CD14-positive monocyte (primary cell): ENCODE data around the gene BRMS1. TPM values are rescaled to one million over a fixed set of nuclear protein-coding genes. Genes with fewer than 3 reads are reported as not detected.

Experiments
- DNase-seq, 3 donors: peaks; one replicate each; pipeline ENCODE4 v3.0.0-alpha.2; 2011 to 2022
- H2AFZ ChIP-seq: 2 replicates; pipeline ENCODE4 v1.6.0; 2012; ENCODE audit warnings: mild to moderate bottlenecking, low read depth, low read length, inconsistent platforms; ENCODE audit not compliant: insufficient read depth, poor library complexity, severe bottlenecking
- H3K27ac ChIP-seq, 2 donors: 1 replicate in 1 of 2; 2 replicates in 1 of 2; pipeline ENCODE4 v1.5.1; 2012 to 2013; ENCODE audit warnings: low read length in 2 of 2, control low read depth in 1 of 2, inconsistent platforms in 1 of 2, low read depth in 1 of 2, mild to moderate bottlenecking in 1 of 2
- H3K27me3 ChIP-seq, 2 donors: one replicate each; pipeline versions ENCODE4 v1.6.0 to v1.6.1; 2011 to 2013; ENCODE audit warnings: low read length in 2 of 2; ENCODE audit not compliant: control insufficient read depth in 2 of 2, insufficient read depth in 2 of 2
- H3K36me3 ChIP-seq, 2 donors: replicated peaks in 1 of 2; 1 replicate in 1 of 2; 2 replicates in 1 of 2; pipeline versions ENCODE4 v1.5.1 to v1.6.1; 2012 to 2013; ENCODE audit warnings: low read length in 2 of 2, control low read depth in 1 of 2, inconsistent platforms in 1 of 2, mild to moderate bottlenecking in 1 of 2; ENCODE audit not compliant: insufficient read depth in 2 of 2, control insufficient read depth in 1 of 2
- H3K4me1 ChIP-seq, 2 donors: 1 replicate in 1 of 2; 2 replicates in 1 of 2; pipeline versions ENCODE4 v1.5.1 to v1.6.1; 2012 to 2013; ENCODE audit warnings: low read length in 2 of 2, control low read depth in 1 of 2, inconsistent platforms in 1 of 2, mild to moderate bottlenecking in 1 of 2, moderate library complexity in 1 of 2; ENCODE audit not compliant: insufficient read depth in 2 of 2, control insufficient read depth in 1 of 2
- H3K4me2 ChIP-seq: replicated peaks from 2 replicates; pipeline ENCODE3; 2012; ENCODE audit warnings: low read length, moderate library complexity, mild to moderate bottlenecking; ENCODE audit not compliant: poor library complexity, severe bottlenecking; ENCODE audit errors: extremely low read depth
- H3K4me3 ChIP-seq, 3 experiments: fragments of 200-600 bp in 1 of 3; sonication (generic) in 1 of 3; replicated peaks in 1 of 3; 1 replicate in 2 of 3; 2 replicates in 1 of 3; pipeline ENCODE4 v1.5.1; 2011 to 2013; ENCODE audit warnings: low read length in 3 of 3, mild to moderate bottlenecking in 3 of 3, control low read depth in 2 of 3, low read depth in 2 of 3, inconsistent platforms in 1 of 3, moderate library complexity in 1 of 3
- H3K79me2 ChIP-seq: 2 replicates; pipeline ENCODE4 v1.6.0; 2012; ENCODE audit warnings: mild to moderate bottlenecking, control low read depth, inconsistent platforms, low read length, moderate library complexity; ENCODE audit not compliant: insufficient read depth
- H3K9ac ChIP-seq: 2 replicates; pipeline ENCODE4 v1.6.0; 2017; ENCODE audit warnings: low read length, mild to moderate bottlenecking; ENCODE audit not compliant: insufficient read depth, poor library complexity, severe bottlenecking
- H3K9me3 ChIP-seq, 2 donors: replicated peaks in 1 of 2; 1 replicate in 1 of 2; 2 replicates in 1 of 2; pipeline versions ENCODE4 v1.5.1 to v1.6.1; 2012 to 2013; ENCODE audit warnings: low read length in 2 of 2, control low read depth in 1 of 2; ENCODE audit not compliant: control insufficient read depth in 1 of 2, insufficient read depth in 1 of 2
- H4K20me1 ChIP-seq: 2 replicates; pipeline ENCODE4 v1.6.0; 2012; ENCODE audit warnings: mild to moderate bottlenecking, low read length, control low read depth, moderate library complexity; ENCODE audit not compliant: insufficient read depth
- H3K27ac Mint-ChIP-seq, 7 donors: one replicate each; pipeline ENCODE4 v1.8.0; 2020; ENCODE audit warnings: mild to moderate bottlenecking in 7 of 7, mixed read lengths in 7 of 7, moderate library complexity in 6 of 7, inconsistent platforms in 2 of 7
- H3K27me3 Mint-ChIP-seq, 3 donors: one replicate each; pipeline ENCODE4 v1.8.0; 2021 to 2022; ENCODE audit warnings: low read depth in 3 of 3, mild to moderate bottlenecking in 3 of 3, mixed read lengths in 3 of 3, moderate library complexity in 3 of 3, inconsistent platforms in 1 of 3
- H3K36me3 Mint-ChIP-seq, 2 donors: one replicate each; pipeline ENCODE4 v1.8.0; 2020; ENCODE audit warnings: mixed read lengths in 2 of 2, inconsistent platforms in 1 of 2, mild to moderate bottlenecking in 1 of 2
- H3K4me1 Mint-ChIP-seq: one replicate; pipeline ENCODE4 v1.8.0; 2020; ENCODE audit warnings: mild to moderate bottlenecking, mixed read lengths
- H3K4me3 Mint-ChIP-seq, 2 donors: one replicate each; pipeline ENCODE4 v1.8.0; 2020; ENCODE audit warnings: mild to moderate bottlenecking in 2 of 2, mixed read lengths in 2 of 2, moderate library complexity in 1 of 2
- H3K9me3 Mint-ChIP-seq, 7 donors: one replicate each; pipeline ENCODE4 v1.8.0; 2020 to 2022; ENCODE audit warnings: mixed read lengths in 7 of 7, mild to moderate bottlenecking in 6 of 7, moderate library complexity in 6 of 7, inconsistent platforms in 2 of 7
- WGBS: methylation state at CpG from one replicate; pipeline ENCODE4 v1.1.5; 2013; ENCODE audit warnings: missing lambda C conversion rate; ENCODE audit not compliant: insufficient coverage; 5-methylcytosine and 5-hydroxymethylcytosine counted together
- intact Hi-C, 2 donors: fragments of 100-400 bp; cut with micrococcal nuclease; formaldehyde crosslinking; loops; one replicate each; pipeline versions ENCODE4 v1.15.0 to v1.15.1; 2023
- polyA plus RNA-seq, 3 donors: library from polyadenylated mRNA; depleted of rRNA in 1 of 3; unstranded in 2 of 3; stranded (reverse) in 1 of 3; fragments of 300-500 nt in 2 of 3; fragments of >200 nt in 1 of 3; fragmentation: Illumina TruSeq in 2 of 3; gene quantifications; 1 replicate in 2 of 3; 2 replicates in 1 of 3; pipeline ENCODE4 v1.2.3, GENCODE V29; 2012 to 2021
- TF ChIP-seq, protein P1 (sequence below): fragments of 200-600 bp; IDR thresholded peaks from one replicate; pipeline ENCODE4 v1.8.0; 2022; ENCODE audit warnings: antibody characterized with exemption, mild to moderate bottlenecking

Gene BRMS1
- polyA plus RNA-seq, 3 donors = 49.0 to 65.2 (median 62.0) TPM

DNA sequence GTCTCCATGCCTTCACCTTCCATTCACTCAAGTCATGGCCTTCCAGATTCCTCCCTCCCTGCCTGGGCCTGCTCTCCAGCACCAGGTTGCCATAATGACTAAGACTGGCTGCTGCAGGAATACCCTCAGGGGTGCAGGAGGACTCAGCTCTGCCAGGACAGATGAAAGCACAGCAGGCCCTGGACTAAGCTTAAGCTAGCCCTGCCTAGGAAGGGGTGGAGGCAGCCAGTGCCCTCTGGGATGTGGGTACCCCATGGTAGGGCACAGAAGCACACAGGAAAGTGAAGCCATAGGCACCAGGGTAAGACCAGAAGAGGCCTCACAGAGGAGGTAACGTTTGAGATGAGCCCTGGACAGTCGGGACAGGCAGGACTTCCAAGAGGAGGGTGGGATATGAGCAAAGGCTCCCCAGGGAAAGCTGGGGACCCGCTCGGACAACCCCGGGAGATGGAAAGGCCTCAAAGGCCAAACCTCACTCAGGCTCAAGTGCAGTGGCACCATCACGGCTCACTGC is 5.7 kb downstream of the BRMS1 start:
- H3K4me1 Mint-ChIP-seq = peaks cover 35% of the 10 kb centered on the region
- H3K27ac Mint-ChIP-seq = peak overlapping the region in 4 of 7 donors; percentile 15 to 76 (median 38)
- peak in 1 of 3 donors; percentile 3 for DNase-seq

DNA sequence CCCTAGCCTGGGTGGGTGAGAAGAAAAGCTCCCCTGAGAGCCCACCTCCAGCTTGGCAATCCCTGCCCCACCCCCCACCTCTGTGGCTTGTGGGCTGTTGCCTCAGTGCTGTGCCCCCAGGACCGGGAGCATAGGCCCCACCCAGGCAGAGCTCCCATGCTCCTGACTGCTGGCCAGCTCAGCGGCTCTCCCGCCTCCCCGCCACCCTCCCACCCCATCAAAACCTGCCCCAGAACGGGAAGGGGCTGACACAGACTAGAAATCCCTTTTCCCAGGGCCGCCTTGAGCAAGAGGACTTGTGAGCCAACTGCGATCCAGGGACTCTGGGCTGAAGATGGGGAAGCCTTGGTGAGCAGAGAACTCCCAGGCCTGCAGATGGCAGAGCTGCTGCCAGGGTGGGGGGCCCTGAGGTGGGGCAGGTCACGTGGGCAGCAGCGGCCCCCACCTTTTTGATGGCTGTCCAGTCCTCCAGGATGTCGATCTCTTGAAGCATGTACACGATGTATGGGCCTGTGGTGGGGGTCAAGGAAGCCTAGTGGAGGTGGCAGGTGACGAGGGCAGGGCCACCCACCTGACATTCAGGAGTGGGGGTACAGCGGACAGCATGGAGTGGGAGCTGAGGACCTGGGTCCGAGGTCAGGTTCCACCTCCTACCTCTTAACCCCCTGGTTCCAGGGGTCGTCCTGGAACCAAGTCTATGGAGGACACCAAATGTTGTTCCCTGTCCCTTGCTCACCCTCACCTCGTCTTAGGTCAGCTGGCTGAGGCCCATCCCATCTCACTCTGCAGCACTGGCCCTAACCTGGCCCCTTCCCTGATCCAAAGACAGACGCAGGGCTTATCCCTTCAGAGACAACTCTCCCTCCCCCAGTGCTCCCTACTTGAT is 6.4 kb downstream of the BRMS1 start:
- H3K9ac ChIP-seq = no peak overlapping the region
- H3K4me1 ChIP-seq = peaks cover 28 to 37% of the 10 kb centered on the region in 2 donors
- intact Hi-C loops = no loop called here
- DNase-seq = peak in 1 of 3 donors; percentile 4
- no peak overlapping the region for H2AFZ ChIP-seq
- TF ChIP-seq, protein P1, sequence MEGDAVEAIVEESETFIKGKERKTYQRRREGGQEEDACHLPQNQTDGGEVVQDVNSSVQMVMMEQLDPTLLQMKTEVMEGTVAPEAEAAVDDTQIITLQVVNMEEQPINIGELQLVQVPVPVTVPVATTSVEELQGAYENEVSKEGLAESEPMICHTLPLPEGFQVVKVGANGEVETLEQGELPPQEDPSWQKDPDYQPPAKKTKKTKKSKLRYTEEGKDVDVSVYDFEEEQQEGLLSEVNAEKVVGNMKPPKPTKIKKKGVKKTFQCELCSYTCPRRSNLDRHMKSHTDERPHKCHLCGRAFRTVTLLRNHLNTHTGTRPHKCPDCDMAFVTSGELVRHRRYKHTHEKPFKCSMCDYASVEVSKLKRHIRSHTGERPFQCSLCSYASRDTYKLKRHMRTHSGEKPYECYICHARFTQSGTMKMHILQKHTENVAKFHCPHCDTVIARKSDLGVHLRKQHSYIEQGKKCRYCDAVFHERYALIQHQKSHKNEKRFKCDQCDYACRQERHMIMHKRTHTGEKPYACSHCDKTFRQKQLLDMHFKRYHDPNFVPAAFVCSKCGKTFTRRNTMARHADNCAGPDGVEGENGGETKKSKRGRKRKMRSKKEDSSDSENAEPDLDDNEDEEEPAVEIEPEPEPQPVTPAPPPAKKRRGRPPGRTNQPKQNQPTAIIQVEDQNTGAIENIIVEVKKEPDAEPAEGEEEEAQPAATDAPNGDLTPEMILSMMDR = no peak
- peak overlapping the region in 1 of 2 donors; percentile 98 for H3K27ac ChIP-seq
- peaks cover 29% of the 10 kb centered on the region for H3K4me1 Mint-ChIP-seq
- no peak overlapping the region for H3K4me3 ChIP-seq
- no peaks in the 10 kb centered on the region for H3K9me3 ChIP-seq
- H3K36me3 Mint-ChIP-seq = peaks cover 55 to 65% of the 10 kb centered on the region in 2 donors
- peaks cover 43% of the 10 kb centered on the region for H4K20me1 ChIP-seq
- WGBS = over 99% methylated on average over 10 of the region's 17 CpGs
- H3K27me3 ChIP-seq = no peaks in the 10 kb centered on the region
- H3K79me2 ChIP-seq = peaks cover 22% of the 10 kb centered on the region
- H3K27ac Mint-ChIP-seq = peak overlapping the region in 3 of 7 donors; percentile 60 to 95 (median 87)
- no peaks in the 10 kb centered on the region for H3K27me3 Mint-ChIP-seq
- H3K9me3 Mint-ChIP-seq = no peaks in the 10 kb centered on the region
- H3K36me3 ChIP-seq = peaks cover 57 to 73% of the 10 kb centered on the region in 2 donors
- H3K4me2 ChIP-seq = no peak overlapping the region
- no peak overlapping the region for H3K4me3 Mint-ChIP-seq

More for the DNA sequence above, 5.7 kb downstream of the BRMS1 start:
- Histone ChIP-seq H3K4me3 (no peak overlapping the region), H3K36me3 (peaks cover 52 to 69% of the 10 kb centered on the region in 2 donors), H3K79me2 (peaks cover 29% of the 10 kb centered on the region), H3K27me3 (no peaks in the 10 kb centered on the region), H3K27ac (peak overlapping the region in 1 of 2 donors; percentile 12), H3K4me1 (peaks cover 35 to 44% of the 10 kb centered on the region in 2 donors), H4K20me1 (peaks cover 43% of the 10 kb centered on the region), H3K4me2 (no peak overlapping the region), H3K9me3 (no peaks in the 10 kb centered on the region), H3K9ac (no peak overlapping the region), H2AFZ (no peak overlapping the region)
- intact Hi-C loops = no loop called here
- H3K36me3 Mint-ChIP-seq = peaks cover 53 to 62% of the 10 kb centered on the region in 2 donors
- TF ChIP-seq, protein P1 = no peak
- H3K4me3 Mint-ChIP-seq = no peak overlapping the region
- H3K27me3 Mint-ChIP-seq = no peaks in the 10 kb centered on the region
- WGBS = 93% methylated on average over 6 of the region's 6 CpGs
- H3K9me3 Mint-ChIP-seq = no peaks in the 10 kb centered on the region
